Stimulated activated CD8-positive, alpha-beta memory T cell treated with anti-CD3 and anti-CD28 coated beads, Interleukin-12 subunit alpha, Interleukin-12 subunit beta, amount 100 ng/mL, for 1 hour (primary cell): Measurements from ENCODE around the gene PLEKHA6.

Experiments
- DNase-seq: peaks from one replicate; pipeline ENCODE4 v3.0.0-alpha.2; 2020; ENCODE audit warnings: low read depth

Gene PLEKHA6

DNA sequence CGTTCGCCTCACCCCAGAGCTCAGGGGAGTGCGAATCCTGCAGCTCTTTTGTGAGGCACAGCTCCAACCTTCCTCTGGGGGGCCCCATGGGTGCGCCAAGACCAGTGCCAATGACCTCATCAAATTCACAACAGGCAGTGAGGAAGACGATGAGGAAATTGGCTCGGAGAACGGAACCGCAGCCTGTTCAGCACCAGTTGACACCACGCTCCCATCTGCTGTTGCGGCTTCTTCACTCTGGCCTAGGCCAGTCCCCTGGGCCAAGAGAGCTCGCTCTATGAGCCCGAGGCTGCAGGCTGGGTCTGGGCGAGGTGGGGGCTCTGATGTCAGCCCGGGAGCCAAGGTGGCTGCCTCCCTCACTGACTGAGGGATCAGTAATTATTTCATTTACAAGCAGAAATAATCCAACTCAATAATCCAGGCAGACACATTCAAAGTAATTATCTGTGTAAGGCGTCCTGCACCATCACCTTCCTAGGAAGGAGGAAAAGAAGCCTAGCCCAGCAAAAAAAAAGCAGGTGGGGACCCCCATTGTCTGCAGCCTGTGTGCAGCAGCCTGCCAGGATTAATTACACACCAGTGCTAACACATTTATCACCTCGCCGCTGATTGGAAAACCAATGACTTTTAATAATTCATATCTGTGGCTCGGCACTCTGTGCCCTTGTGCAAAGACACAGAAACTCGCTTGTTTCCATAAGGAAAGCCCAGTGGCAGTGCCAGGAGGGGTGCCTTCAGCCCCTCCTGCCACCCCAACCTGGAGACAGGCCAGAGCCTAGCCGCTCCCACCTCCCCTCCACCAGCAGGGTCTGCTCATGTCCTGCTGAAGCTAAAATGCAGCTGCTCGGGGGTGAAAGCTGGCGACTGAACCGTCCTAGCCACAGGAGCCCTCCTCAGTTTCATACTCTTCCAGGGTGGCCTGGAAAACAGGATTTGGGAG lies 1.9 kb downstream of the PLEKHA6 start:
- DNase-seq: no peak

- DNase-seq: no peak
Measured at GRCh38 chr1:204356997-204357396, 2.7 kb downstream of the PLEKHA6 start.

DNA sequence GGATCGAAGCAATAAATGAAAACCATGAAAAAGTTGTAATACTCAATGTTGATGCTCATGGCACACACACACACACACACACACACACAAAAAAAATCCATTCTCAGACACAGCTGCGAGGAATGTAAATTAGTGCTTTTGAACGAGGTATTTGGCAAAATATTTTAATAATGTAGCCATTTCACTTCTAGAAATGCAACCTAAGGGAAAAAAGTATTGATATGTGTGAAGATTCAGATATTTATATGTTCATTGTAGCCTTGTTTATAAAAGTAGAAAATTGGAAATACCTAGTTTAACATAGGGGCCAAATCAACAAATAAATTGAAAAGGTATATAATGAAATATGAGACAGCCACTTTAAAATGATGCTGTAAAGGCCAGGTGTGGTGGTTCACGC lies 3.8 kb downstream of the PLEKHA6 start:
- DNase-seq: no peak

DNA sequence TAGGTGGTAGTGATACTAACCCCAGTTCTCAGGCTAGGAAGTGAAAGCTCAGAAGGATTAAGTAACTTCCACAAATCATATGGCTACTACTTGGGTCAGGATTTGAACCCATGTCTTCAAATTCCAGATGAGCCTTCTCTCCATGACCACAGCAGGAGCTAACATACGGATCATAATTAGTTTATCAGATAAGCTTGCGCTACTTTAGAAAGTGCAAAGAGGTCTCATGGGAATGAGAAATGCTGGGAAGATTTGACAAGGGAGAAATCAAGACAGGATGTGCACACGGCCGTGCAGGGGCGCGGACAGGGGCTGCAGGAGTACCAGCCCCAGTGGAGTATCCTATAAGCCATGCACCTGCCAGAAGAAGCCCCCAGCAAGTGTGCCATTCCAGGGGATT lies 5.2 kb downstream of the PLEKHA6 start:
- no peak for DNase-seq

- no peak for DNase-seq
Measured at GRCh38 chr1:204353213-204353910, 6.4 kb downstream of the PLEKHA6 start.

- DNase-seq: no peak
Measured at GRCh38 chr1:204350857-204351573, 8.7 kb downstream of the PLEKHA6 start.

- DNase-seq: no peak
Measured at GRCh38 chr1:204350312-204350711, 9.4 kb downstream of the PLEKHA6 start.

- DNase-seq: no peak
Measured at GRCh38 chr1:204349602-204350001, 10.1 kb downstream of the PLEKHA6 start.

DNA sequence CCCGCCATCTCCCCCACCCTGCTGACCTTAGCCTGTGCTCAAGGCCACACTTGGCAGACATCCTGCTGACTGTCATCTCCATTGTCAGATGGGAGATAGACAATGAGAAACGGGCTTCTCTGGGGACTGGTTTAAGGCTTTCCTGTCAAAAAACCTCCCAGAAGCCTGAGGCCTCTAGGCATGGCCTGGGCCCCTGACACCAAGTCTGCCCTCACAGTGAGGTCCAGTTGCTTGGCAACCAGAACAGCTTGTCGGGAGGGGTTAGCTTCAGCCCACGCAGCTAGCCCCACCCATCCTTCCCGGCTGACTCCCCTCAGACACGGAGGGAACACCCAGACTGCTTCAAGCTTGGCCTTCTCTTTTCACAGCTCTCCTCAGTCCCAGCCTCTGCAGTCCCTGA lies 11.0 kb downstream of the PLEKHA6 start:
- DNase-seq: no peak

DNA sequence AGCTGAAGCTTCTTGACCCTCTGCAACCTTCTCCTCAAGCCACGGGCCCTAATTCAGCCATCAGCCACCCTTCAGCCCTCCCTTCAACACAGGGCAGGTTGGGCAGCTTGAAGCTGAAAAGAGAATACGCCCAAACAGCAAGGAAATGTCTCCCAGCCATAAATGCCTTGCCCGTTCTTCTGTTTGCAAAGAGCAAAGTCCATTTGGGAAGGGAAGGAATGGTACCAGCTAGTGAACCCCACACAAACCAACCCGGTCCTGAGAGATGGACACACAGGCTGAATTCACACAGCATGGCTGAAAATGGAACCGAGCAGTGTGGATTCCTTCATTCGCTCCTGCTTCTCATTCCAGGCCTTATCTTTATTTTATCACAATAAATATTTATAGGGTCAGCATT lies 11.5 kb downstream of the PLEKHA6 start:
- no peak for DNase-seq

GRCh38 chr1:204345941-204346645 lies 13.6 kb downstream of the PLEKHA6 start:
- DNase-seq: no peak

- no peak for DNase-seq
Measured at GRCh38 chr1:204345438-204345841, 14.3 kb downstream of the PLEKHA6 start.

DNA sequence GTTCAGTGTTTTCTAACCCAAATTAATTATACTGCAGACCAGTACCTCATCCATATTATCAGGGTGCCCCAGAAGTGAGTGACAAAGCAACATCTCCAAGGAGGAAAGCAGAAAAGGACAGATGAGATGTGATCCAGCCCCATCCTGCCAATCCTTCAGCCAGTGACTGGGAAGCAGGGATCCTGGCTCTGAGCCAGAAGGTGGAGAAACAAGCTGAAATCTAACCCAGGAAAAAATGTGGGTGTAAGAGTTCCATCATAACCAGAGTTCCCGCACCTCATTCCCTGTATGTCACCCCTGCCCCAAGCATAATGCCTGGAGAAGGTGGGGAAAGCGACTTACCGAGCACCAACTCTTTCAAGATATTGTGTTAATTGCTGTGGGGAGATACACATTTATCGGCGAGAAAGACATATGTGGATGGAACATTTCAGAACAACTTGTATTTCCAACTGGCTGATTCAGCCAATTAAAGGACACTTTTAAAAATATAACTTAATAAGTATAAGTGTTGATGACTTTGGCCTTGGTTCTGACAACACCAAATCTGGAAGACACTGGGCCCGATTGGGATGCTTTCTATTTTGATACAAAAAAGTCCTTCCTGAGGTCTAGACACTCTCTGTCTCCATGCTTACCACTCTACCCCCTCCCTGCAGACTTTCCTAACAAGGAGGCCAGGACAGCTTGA lies 14.9 kb downstream of the PLEKHA6 start:
- no peak for DNase-seq

DNA sequence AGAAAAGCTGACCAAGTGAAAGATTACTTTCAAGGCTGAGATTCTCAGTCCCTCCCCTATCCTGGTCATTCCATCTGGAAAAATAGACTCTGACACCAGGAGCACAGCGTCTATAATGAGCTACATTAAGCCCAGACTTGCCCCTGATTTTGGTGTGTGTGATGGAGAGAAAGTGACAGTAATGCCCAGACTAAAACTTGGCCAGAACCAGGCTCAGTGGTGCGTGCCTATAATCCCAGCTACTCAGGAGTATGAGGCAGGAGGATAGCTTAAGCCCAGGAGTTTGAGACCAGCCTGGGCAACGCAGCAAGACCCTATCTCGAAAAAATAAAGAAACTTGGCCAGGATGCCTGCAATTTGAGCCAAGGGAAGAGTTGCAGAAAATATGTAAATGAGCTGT lies 15.9 kb downstream of the PLEKHA6 start:
- DNase-seq: no peak

DNA sequence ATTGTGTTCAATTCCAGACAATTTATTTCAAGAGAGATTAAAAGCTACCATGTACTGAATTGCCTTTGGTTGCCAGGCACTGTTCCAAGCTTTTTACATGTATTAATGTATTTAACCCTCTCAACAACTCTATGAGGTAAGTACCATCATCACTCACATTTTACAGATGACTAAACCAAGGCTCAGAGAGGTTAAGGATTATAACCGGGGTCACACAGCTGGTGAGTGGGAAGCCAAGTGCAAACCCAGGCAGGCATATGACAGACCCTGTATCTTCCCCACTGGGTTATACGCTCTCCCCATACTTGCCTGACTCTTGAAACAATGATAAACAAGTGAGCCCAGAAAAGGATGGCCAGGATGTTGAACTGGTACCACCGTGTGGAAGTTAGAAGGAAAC lies 16.5 kb downstream of the PLEKHA6 start:
- DNase-seq: no peak

DNA sequence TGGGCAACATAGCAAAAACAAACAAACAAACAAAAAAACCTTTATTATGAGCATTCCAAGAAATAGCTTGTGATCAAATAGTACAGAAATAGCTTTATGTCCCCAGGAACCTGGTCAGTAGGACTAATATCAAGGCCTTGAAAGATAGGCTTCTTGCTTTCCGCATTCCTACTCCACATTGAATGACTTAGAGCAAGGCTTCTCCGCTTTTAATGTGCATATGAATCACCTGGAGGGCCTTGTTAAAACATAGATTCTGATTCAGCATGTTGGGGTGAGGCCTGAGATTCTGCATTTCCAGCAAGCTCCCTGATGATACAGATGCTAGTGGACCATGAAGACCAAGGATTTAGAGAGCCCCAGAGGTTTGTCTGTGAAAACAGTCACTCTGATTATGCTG lies 17.4 kb downstream of the PLEKHA6 start:
- DNase-seq: no peak

DNA sequence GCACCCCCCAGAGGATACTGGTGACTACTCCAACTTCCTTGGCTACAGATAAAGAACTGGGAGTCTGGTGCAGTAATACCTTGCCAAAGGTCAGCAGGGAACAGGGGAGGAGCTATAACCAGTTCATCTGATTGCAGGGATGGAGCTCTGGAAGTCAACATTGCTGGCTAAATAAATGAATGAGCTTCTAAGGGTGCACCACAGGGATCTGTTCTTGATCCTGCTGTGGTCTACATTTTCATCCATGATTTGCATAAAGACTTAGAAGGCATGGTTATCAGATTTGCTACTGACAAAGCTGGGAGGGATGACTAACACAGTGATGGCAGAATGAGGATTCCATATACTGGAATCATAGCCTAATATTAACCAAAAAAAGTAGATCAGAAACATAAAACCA lies 18.3 kb downstream of the PLEKHA6 start:
- no peak for DNase-seq

- no peak for DNase-seq
Measured at GRCh38 chr1:204340081-204340889, 19.4 kb downstream of the PLEKHA6 start.

DNA sequence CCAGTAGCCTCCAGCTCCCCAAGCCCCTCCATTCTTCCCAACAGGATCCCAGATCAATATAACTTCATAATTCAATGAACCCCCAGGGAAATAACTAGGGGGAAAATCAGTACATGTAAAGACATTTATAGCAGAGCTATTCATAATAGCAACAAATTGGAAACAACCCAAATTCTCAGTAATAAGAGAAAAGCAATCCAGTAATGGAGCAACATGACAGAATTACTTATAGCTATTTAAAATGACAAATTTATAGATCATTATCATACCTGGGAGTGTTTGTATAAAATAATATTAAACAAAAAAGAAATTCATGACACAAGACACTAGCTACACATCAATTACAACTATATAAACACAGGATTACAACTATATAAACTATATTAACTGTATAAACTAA lies 20.2 kb downstream of the PLEKHA6 start:
- DNase-seq: no peak

DNA sequence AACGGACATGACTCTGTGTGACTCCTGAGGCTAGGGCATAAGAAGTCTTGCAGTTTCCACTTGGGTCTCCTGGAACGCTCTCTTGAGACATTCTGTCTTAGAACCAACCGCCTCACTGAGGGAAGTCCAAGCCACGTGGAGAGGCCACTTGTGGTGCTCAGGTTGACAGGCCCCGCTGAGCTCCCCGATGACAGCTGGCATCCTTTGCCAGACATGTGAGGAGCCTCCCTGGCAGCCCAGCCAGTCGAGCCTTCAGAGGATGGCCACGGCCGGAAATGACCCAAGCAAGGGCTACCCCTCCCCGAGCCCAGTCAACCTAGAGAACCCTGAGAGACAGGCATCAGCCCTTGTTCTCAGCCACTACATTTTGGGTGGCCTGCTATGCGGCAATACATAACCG lies 20.7 kb downstream of the PLEKHA6 start:
- DNase-seq: no peak

DNA sequence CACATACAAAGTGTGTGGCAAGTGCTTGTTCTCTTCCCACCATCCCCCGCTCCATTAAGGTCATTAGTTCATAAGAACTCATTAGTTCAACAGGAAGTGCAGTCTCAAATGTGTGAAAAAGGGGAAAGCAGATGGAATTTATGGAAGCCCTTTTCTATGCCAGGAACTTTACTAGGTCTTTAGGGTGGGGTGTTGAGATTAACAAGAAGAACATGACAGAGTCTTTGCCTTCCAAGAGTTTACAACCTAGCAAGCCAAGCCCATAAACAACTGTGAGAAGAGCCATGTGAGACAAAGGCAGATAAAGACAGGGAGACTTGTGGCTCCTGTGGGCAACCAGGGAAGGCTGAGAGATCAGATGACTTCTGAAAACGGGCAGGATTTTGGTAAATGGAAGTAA lies 21.4 kb downstream of the PLEKHA6 start:
- DNase-seq: no peak
